GM18909 (cell line): ENCODE measurements around the gene MKI67.

Experiments used
- ATAC-seq: cut with Tn5 transposase; IDR thresholded peaks from one replicate; pipeline ENCODE4 v1.9.1; 2021; ENCODE audit warnings: mild to moderate bottlenecking; ENCODE audit not compliant: unreplicated experiment, poor library complexity

MKI67 gene

GRCh38 chr10:128056303-128057050 is 69.7 kb downstream of the MKI67 start:
- no peak for ATAC-seq

- ATAC-seq, result no peak
These were observed 71.0 kb downstream of the MKI67 start for GRCh38 chr10:128055061-128055868.

- ATAC-seq, result no peak
These were observed 71.9 kb downstream of the MKI67 start for GRCh38 chr10:128054163-128054970.

- ATAC-seq, result no peak
These were observed 72.9 kb downstream of the MKI67 start for GRCh38 chr10:128053356-128053755.

GRCh38 chr10:128052696-128053095 is 73.5 kb downstream of the MKI67 start:
- ATAC-seq, result no peak

- no peak for ATAC-seq
These were observed 74.7 kb downstream of the MKI67 start for GRCh38 chr10:128051548-128051947.

GRCh38 chr10:128050936-128051335 is 75.3 kb downstream of the MKI67 start:
- ATAC-seq, result no peak

- no peak for ATAC-seq
These were observed 76.1 kb downstream of the MKI67 start for GRCh38 chr10:128050121-128050516.

- no peak for ATAC-seq
These were observed 76.8 kb downstream of the MKI67 start for GRCh38 chr10:128049226-128050120.

GRCh38 chr10:128048819-128049210 is 77.4 kb downstream of the MKI67 start:
- no peak for ATAC-seq

GRCh38 chr10:128047991-128048818 is 78.0 kb downstream of the MKI67 start:
- peak; percentile 40 for ATAC-seq

- ATAC-seq, result peak; percentile 98
These were observed 78.9 kb downstream of the MKI67 start for GRCh38 chr10:128047351-128047750.

- peak; percentile 9 for ATAC-seq
These were observed 79.3 kb downstream of the MKI67 start for GRCh38 chr10:128046953-128047290.
